Measurements from ENCODE around the gene TUBGCP4. TPM values are rescaled to one million over a fixed set of nuclear protein-coding genes. Genes with fewer than 3 reads are reported as not detected.

Gene TUBGCP4
- total RNA-seq, 1 experiment from 2014 or later, result 23.5 TPM

GRCh38 chr15:43402255-43402654 is 31.4 kb downstream of the TUBGCP4 start:
- Histone ChIP-seq H2BK15ac (ENCODE audit: low read depth, low read length) (no peak overlapping the region), H3K79me2 (ENCODE audit: insufficient read depth, low read length) (no peaks in the 10 kb centered on the region), H4K20me1 (ENCODE audit: control insufficient read depth, insufficient read depth, insufficient read length) (no peaks in the 10 kb centered on the region), H4K91ac (ENCODE audit: insufficient read length, low read depth, low read length) (no peak overlapping the region), H3K23ac (ENCODE audit: insufficient read length, low read depth, low read length) (no peak overlapping the region), H4K8ac (replicated peaks; ENCODE audit: insufficient read length, low read depth, low read length) (no peak overlapping the region), H2BK120ac (ENCODE audit: low read depth, low read length, poor library complexity, severe bottlenecking) (no peak overlapping the region), H3K23me2 (ENCODE audit: insufficient read length, low read depth, low read length, poor library complexity, severe bottlenecking) (no peaks in the 10 kb centered on the region), H3K4me2 (ENCODE audit: insufficient read depth, insufficient read length, low read length) (no peak overlapping the region), H3K18ac (ENCODE audit: insufficient read length, low read depth, low read length) (no peak overlapping the region), H3K27ac (ENCODE audit: insufficient read length, low read depth, low read length) (no peak overlapping the region), H3K79me1 (ENCODE audit: insufficient read depth, low read depth, low read length, poor library complexity, severe bottlenecking) (no peaks in the 10 kb centered on the region), H2AK5ac (ENCODE audit: insufficient read length, low read length) (no peak overlapping the region), H3K4me1 (ENCODE audit: insufficient read depth, low read length) (no peaks in the 10 kb centered on the region), H3K9me3 (ENCODE audit: control insufficient read depth, low read depth, low read length) (no peaks in the 10 kb centered on the region), H2AFZ (ENCODE audit: low read length) (no peak overlapping the region), H3K27me3 (ENCODE audit: insufficient read depth, low read length) (no peaks in the 10 kb centered on the region), H2BK20ac (ENCODE audit: low read depth, low read length, poor library complexity, severe bottlenecking) (no peak overlapping the region), H2BK12ac (ENCODE audit: insufficient read length, low read depth, low read length) (no peak overlapping the region), H3K9ac (ENCODE audit: extremely low read depth, insufficient read length, low read length) (no peak overlapping the region), H3K4ac (ENCODE audit: low read depth, low read length) (no peak overlapping the region), H3T11ph (ENCODE audit: low read length) (no peak overlapping the region), H3K14ac (ENCODE audit: insufficient read depth, low read length) (no peak overlapping the region), H2BK5ac (ENCODE audit: insufficient read length, low read length) (no peak overlapping the region), H3K56ac (ENCODE audit: insufficient read length, low read depth, low read length) (no peak overlapping the region), H4K5ac (ENCODE audit: insufficient read length, low read depth, low read length) (no peak overlapping the region)
- no peak overlapping the region for H3K27ac Mint-ChIP-seq
- no peak for TF ChIP-seq CTCF (conservative IDR thresholded peaks at IDR 0.05)
- H3K9me3 Mint-ChIP-seq, result no peaks in the 10 kb centered on the region
- no CpG with 5 or more reads among the region's 3 CpGs for WGBS (ENCODE audit: extremely low coverage, insufficient read length, low lambda C conversion rate)
- no peak for DNase-seq
- H3K27me3 Mint-ChIP-seq (ENCODE audit: low read depth), result no peaks in the 10 kb centered on the region
- H3K4me3 Mint-ChIP-seq, result no peak overlapping the region
- peaks cover 25 to 89% (median 78%) of the 10 kb centered on the region in 3 experiments for H3K36me3 Mint-ChIP-seq (ENCODE audit: insufficient read depth in 1 of 3, low read depth in 3 of 3)
- H3K4me1 Mint-ChIP-seq, result no peaks in the 10 kb centered on the region
